Measurements from ENCODE around the gene GALNT12.

GALNT12 gene

DNA sequence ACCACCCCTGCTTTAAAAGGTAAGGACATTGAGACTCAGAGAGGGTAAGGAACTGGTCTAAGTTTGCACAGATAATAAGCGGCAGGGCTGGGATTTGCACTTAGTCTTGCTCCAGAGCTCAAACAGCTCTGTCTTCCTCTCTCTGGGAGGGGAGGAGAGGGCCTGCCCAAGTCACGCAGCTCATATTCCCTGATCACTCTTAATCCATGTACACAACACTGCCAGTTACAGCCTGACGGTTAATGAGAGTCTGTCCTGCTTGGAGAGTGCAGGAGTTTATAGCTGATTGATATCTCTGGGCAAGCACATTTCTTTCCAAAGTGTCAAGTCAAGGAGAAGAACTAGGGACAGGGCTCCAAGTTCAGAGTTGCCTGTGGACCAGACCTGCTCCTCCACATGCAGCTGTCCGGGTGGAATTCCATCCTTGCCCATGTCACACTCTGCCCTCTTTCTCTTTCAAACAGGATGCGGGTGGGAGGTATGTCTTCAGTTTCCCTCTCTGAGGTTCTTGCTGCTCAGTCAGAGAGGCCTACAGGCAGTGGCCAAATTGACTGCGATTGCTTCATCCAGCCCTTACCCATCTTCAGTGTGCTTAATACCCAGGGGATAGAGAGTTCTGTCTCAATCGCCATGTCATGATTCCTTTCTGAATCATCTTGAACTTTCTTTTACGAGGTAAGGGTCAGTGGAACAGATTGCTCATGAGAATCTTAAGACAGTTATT is 54.5 kb downstream of the GALNT12 start:
- DNase-seq (ENCODE audit: low read depth in 2 of 2): peak; percentile 60 to 66

- no peak for DNase-seq (ENCODE audit: low read depth in 2 of 2)
Observed at GRCh38 chr9:98862936-98863335, 55.5 kb downstream of the GALNT12 start.

DNA sequence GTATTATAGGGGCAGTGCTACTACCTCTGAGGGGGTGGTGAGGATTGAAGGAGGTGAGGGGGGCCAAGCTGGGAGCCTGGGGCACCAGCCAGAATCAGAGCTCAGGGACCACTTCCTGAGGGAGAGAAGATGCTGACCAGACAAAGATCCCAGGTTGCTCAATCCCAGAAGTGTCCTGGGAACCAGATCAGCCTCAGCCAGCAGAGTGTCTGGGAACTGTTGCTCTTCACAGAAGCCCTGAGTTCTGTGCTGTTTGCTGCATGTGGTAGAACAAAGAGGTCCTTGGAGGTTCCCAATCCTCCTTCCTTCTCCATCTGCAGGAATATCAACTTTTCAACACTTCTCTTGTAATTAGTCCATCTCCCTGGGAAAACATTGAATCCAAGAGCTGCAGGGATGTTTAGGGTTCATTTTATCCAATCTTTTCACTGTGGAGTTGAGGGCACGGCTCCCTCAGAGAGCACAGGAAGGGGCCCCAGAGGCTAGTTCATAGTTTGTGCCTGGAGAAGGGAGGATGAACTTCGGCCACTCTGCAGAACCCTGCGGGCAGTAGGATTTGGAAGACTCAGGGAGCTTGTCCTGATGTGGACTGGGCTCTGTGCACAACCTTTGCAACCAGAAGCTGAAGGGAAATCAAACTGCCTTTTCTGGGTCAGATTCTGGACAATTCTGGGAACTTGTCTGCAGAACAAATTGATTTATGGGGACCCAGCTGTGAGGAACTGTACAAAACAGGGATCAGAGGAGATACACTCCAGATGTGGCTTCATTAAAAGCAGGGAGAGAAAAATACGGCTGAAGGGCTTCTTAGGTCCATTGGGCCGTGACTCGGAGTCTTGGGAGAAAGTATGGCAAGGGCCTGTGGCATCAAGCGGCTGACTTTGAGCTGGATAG is 57.1 kb downstream of the GALNT12 start:
- no peak for DNase-seq (ENCODE audit: low read depth in 2 of 2)

DNA sequence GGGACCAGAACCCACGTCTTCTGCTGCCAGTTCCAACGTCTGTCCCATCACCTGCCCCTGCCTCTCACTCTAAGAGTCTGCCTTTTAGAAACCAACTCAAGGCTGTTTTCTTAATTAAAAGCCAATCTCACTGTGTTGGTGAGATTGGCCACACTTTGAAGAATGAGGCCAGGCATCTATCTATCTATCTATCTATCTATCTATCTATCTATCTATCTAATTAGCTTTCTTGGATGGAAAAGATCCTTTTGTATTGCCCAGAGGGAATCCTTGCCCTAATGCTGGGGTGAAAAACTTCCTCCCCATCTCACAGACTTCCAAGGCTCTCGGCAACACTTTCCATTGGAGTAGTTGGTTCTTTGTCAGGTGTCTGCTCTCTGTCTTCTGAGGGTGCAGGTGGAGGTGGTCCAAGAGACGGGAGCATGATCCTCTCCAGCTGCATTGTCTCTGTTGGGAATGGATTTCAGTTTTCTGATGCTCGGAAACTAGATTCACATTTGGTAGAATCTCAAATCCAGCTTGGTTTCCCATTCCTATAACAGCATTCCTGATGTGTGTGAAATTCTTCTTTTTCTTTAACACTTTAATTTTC is 57.9 kb downstream of the GALNT12 start:
- DNase-seq (ENCODE audit: low read depth in 2 of 2): no peak

DNA sequence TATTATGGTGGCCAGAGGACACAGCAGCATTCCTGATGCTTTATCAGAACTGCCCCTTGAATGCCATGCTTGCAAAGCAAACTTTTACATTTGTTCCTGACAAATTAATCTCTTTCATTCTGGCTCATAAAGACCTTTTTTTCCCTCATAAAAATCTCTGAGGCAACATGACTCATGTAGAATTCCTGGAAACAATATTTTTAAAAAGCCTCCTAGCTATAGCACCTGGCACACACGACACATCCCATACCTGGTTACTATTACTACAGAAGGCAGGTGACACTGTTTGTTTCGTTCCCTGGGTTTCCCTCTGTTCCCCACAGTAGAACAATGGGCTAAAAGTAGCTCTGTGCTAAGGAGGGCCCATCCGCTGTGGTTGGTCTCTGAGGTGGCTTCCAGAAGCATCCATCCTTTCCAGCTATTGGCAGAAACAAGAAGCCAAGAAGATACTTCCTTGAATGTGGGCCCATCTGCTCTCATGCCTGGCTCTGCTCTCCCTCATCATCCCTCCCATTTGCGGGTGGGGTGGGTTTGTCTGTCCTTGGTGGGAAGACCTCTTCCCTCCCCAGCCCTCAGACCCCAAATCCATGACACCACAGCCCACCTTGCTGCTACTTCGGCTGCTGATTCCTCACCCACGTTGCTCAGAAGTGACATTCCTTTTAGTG is 59.1 kb downstream of the GALNT12 start:
- no peak for DNase-seq (ENCODE audit: low read depth in 2 of 2)

GRCh38 chr9:98867103-98867428 is 59.6 kb downstream of the GALNT12 start:
- no peak for DNase-seq (ENCODE audit: low read depth in 2 of 2)

GRCh38 chr9:98867429-98868168 is 60.1 kb downstream of the GALNT12 start:
- DNase-seq (ENCODE audit: low read depth in 2 of 2): peak; percentile 80 to 84

GRCh38 chr9:98869078-98869745 is 61.7 kb downstream of the GALNT12 start:
- no peak for DNase-seq (ENCODE audit: low read depth in 2 of 2)

DNA sequence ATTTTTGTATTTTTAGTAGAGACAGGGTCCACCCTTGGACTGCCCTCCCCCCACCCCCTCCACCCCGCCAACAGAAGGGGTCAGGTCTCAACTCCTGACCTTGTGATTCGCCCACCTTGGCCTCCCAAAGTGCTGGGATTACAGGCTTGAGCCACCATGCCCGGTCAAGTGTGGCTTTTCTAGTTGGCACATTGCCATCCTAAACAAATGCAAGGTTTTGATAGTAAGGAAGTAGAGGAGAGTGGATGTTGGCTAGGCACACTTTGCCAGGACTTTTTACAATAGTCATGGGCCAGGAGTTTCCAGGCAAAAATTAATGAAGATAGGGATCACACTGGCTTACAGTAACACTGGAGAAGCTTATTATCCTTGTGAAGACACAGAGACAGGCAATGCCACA is 62.4 kb downstream of the GALNT12 start:
- DNase-seq (ENCODE audit: low read depth in 2 of 2): no peak

GRCh38 chr9:98870782-98871557 is 63.5 kb downstream of the GALNT12 start:
- DNase-seq (ENCODE audit: low read depth in 2 of 2): no peak

DNA sequence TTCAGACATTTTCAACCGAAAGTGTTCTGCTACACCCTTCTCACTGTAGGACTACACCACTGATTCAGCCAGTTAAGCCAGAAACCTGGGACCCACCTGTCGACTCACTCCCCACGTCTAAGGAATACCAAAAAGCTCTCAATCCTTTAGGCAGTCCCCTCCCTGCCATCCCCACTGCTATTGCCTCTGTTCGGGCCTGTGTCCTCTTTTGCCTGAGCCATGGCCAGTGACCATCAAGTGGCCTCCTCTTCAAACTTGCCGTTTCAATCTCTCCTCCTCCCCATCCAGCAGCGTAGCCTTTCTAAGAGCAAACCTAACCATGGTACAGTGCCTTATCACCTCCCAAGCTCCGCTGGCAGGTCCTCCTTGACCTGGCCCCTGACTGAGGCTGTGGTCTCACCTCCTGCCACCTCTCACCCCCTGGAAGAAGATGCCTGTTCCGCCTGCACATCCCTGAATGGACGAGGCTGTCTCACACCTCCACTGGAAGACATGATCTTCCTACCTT is 64.1 kb downstream of the GALNT12 start:
- DNase-seq (ENCODE audit: low read depth in 2 of 2): no peak

DNA sequence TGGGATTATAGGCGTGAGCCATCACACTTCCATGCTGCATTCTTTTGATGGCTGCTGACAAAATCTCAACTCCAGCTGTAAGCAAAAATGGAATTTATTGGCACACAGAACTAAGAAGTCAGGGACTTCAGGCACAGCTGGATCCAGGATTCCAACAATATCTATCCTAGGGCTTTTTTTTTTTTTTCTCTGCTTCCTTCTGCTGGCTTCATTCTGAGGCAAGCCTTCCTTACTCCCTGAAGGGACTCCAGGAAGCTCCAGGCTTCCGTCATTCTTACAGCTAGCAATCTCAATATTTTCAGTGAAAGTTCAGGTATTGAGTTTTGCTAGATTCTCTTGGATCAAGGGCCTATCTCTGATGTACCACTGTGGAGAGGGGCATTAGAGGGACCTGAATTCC is 66.1 kb downstream of the GALNT12 start:
- no peak for DNase-seq (ENCODE audit: low read depth in 2 of 2)

- no peak for DNase-seq (ENCODE audit: low read depth in 2 of 2)
Observed at GRCh38 chr9:98873951-98874371, 66.5 kb downstream of the GALNT12 start.

- no peak for DNase-seq (ENCODE audit: low read depth in 2 of 2)
Observed at GRCh38 chr9:98874721-98875255, 67.3 kb downstream of the GALNT12 start.

DNA sequence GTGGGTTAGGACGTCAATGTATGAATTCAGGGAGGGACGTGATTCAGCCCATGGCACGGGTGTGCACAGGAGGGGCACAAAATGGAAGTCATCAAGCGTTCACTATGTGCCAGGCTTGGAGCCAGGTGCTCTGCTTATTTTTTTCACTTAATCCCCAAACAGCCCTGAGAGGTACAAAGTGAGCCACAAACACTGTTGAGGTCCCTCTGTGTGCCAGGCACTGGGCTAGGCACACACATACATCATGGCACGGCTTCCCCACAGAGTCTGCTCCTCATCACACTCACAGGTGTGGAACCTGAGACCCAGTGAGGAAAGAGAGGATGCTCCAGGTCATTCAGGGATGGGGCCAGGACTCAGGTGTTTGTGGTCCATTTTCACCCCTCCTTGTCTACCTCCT is 68.1 kb downstream of the GALNT12 start:
- no peak for DNase-seq (ENCODE audit: low read depth in 2 of 2)

- no peak for DNase-seq (ENCODE audit: low read depth in 2 of 2)
Observed at GRCh38 chr9:98877311-98877710, 69.8 kb downstream of the GALNT12 start.

GRCh38 chr9:98879094-98879962 is 71.9 kb downstream of the GALNT12 start:
- no peak for DNase-seq (ENCODE audit: low read depth in 2 of 2)

DNA sequence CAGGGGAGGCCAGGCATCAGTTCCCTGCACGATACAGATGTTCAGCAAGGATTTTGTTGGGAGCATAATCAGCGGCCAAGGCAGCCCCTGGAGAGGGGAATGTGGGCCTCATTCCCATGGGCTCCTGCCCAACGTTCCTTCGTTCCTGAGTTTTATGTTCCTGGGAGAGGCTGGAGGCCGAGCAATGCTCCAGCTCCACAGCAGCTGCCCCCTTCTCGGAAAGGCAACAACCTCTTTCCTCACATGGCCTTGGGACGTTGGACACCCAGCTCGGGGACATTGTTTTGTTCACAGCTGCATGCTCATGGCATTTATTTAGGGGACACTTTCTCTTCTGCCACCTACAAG is 72.5 kb downstream of the GALNT12 start:
- DNase-seq (ENCODE audit: low read depth in 2 of 2): no peak
